ENCODE measurements around the gene SDK2. TPM values are rescaled to one million over a fixed set of nuclear protein-coding genes. Genes with fewer than 3 reads are reported as not detected.

The SDK2 gene
- total RNA-seq, 1 donor from 2014 or later, result 11.2 TPM

DNA sequence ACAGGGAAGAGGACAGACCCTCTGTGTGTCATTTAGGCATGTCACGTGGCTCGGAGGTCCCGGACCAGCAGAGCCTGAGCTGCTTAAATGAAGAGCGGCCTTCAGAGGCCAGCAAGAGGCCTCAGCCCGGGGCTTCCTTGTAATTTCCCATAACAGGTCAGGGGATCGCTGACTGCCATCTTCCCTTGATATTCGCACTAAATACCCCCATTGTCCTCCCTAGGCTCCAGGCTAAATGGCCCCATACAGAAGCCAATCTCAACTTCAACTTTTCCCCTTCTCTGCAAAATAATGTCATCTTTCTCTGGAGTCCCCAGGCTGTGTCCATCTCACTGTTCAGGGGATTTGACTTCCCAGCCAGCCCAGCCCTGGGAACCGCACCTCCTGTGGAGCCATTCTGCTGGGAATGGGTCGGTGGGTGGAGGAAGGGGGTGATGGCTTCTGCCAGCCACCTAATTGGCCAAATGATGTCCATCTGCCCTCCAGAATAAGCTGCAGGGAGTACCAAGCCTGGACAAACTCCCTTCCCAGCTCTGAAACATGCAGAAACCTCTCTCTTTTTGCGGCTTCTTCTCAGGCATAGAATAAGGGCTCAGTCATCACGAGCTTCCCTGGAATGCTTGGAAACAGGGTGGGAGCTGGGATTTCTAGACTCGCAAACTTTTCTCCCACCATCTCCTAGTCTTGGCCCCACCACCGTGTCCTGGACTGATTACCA, 129.9 kb downstream of the SDK2 start:
- Histone ChIP-seq H3K9me3 (ENCODE audit: insufficient read depth, low read depth, low read length) (no peaks in the 10 kb centered on the region), H3K36me3 (ENCODE audit: insufficient read depth, low read length) (no peaks in the 10 kb centered on the region), H3K9ac (ENCODE audit: low read length) (no peak overlapping the region), H2AFZ (ENCODE audit: low read depth, low read length) (no peak overlapping the region), H3K27ac (ENCODE audit: low read depth, low read length) (no peak overlapping the region), H3K27me3 (ENCODE audit: insufficient read depth, low read length) (peaks cover 12% of the 10 kb centered on the region), H3K4me3 (ENCODE audit: insufficient read depth, low read depth, low read length) (no peak overlapping the region), H3K4me1 (ENCODE audit: insufficient read depth, low read length) (no peaks in the 10 kb centered on the region), H3K79me2 (ENCODE audit: insufficient read depth, low read length) (no peaks in the 10 kb centered on the region), H4K20me1 (ENCODE audit: insufficient read depth, low read length) (no peaks in the 10 kb centered on the region), H3K4me2 (ENCODE audit: low read length) (no peak overlapping the region)
- Mint-ChIP-seq H3K27me3 (ENCODE audit: low read depth, unreplicated experiment) (peaks cover 34% of the 10 kb centered on the region), H3K36me3 (ENCODE audit: low read depth, unreplicated experiment) (peaks cover 3% of the 10 kb centered on the region), H3K4me1 (ENCODE audit: low read depth, unreplicated experiment) (no peaks in the 10 kb centered on the region), H3K9me3 (ENCODE audit: unreplicated experiment) (peaks cover 3% of the 10 kb centered on the region), H3K4me3 (ENCODE audit: unreplicated experiment) (no peak overlapping the region), H3K27ac (ENCODE audit: unreplicated experiment) (no peak overlapping the region)
- no peak for DNase-seq (ENCODE audit: low read depth)
- no peak for TF ChIP-seq EZH2 (IDR thresholded peaks at IDR 0.05; ENCODE audit: insufficient read depth, low read length)
- TF ChIP-seq, protein P1, sequence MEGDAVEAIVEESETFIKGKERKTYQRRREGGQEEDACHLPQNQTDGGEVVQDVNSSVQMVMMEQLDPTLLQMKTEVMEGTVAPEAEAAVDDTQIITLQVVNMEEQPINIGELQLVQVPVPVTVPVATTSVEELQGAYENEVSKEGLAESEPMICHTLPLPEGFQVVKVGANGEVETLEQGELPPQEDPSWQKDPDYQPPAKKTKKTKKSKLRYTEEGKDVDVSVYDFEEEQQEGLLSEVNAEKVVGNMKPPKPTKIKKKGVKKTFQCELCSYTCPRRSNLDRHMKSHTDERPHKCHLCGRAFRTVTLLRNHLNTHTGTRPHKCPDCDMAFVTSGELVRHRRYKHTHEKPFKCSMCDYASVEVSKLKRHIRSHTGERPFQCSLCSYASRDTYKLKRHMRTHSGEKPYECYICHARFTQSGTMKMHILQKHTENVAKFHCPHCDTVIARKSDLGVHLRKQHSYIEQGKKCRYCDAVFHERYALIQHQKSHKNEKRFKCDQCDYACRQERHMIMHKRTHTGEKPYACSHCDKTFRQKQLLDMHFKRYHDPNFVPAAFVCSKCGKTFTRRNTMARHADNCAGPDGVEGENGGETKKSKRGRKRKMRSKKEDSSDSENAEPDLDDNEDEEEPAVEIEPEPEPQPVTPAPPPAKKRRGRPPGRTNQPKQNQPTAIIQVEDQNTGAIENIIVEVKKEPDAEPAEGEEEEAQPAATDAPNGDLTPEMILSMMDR (IDR thresholded peaks at IDR 0.05; ENCODE audit: insufficient read depth, low read depth, low read length), result no peak
- no peak for FAIRE-seq

DNA sequence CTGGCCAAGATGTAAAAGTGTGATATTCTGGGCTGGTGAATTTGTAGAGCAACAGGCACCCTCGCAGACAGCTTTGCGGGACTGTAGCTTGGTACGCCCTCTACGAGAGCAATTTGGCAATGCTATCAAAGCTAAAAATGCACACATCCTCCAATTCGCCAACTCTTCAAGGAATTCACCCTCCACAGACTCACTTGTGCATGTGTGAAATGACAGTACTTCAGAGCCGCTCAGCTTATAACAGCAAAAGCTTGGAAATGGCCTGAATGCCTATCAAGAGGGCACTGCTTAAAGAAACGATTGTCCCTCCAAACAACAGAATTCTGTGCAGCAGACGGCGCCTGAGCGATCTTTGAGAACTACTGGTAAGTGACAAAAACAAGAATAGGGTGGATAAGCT, 130.8 kb downstream of the SDK2 start:
- Histone ChIP-seq H3K4me2 (ENCODE audit: low read length) (no peak overlapping the region), H3K36me3 (ENCODE audit: insufficient read depth, low read length) (no peaks in the 10 kb centered on the region), H3K79me2 (ENCODE audit: insufficient read depth, low read length) (no peaks in the 10 kb centered on the region), H3K9ac (ENCODE audit: low read length) (no peak overlapping the region), H2AFZ (ENCODE audit: low read depth, low read length) (no peak overlapping the region), H4K20me1 (ENCODE audit: insufficient read depth, low read length) (no peaks in the 10 kb centered on the region), H3K27ac (ENCODE audit: low read depth, low read length) (no peak overlapping the region), H3K4me1 (ENCODE audit: insufficient read depth, low read length) (no peaks in the 10 kb centered on the region), H3K9me3 (ENCODE audit: insufficient read depth, low read depth, low read length) (no peaks in the 10 kb centered on the region), H3K4me3 (ENCODE audit: insufficient read depth, low read depth, low read length) (no peak overlapping the region), H3K27me3 (ENCODE audit: insufficient read depth, low read length) (peaks cover 12% of the 10 kb centered on the region)
- Mint-ChIP-seq H3K9me3 (ENCODE audit: unreplicated experiment) (peaks cover 3% of the 10 kb centered on the region), H3K36me3 (ENCODE audit: low read depth, unreplicated experiment) (peaks cover 3% of the 10 kb centered on the region), H3K27me3 (ENCODE audit: low read depth, unreplicated experiment) (peaks cover 32% of the 10 kb centered on the region), H3K27ac (ENCODE audit: unreplicated experiment) (no peak overlapping the region), H3K4me3 (ENCODE audit: unreplicated experiment) (no peak overlapping the region), H3K4me1 (ENCODE audit: low read depth, unreplicated experiment) (no peaks in the 10 kb centered on the region)
- DNase-seq (ENCODE audit: low read depth) (no peak), FAIRE-seq (no peak)
- TF ChIP-seq, protein P1 (IDR thresholded peaks at IDR 0.05; ENCODE audit: insufficient read depth, low read depth, low read length), result no peak
- TF ChIP-seq EZH2 (IDR thresholded peaks at IDR 0.05; ENCODE audit: insufficient read depth, low read length), result no peak

DNA sequence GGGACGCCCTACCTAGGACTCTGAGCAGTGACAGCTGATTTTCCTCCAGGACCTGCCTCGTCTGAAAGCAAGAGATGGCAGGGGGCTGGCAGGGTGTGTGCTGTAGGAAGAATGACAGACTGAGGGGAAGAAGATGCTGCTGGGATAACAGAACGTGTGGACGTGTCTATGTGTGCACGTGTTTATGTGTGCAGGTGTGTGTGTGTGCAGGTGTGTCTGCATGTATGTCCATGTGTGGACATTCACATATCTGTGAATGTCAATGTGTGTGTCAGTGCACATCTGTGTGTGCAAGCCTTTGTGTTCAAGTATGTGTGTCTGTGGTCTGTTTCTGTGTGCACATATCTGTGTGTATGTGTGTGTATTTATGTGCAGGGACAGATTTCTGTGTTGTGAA, 132.5 kb downstream of the SDK2 start:
- FAIRE-seq, result no peak
- TF ChIP-seq EZH2 (IDR thresholded peaks at IDR 0.05; ENCODE audit: insufficient read depth, low read length), result no peak
- TF ChIP-seq, protein P1 (IDR thresholded peaks at IDR 0.05; ENCODE audit: insufficient read depth, low read depth, low read length), result no peak
- H3K4me3 Mint-ChIP-seq (ENCODE audit: unreplicated experiment), result no peak overlapping the region

More for the DNA sequence above, 132.5 kb downstream of the SDK2 start:
- peaks cover 2% of the 10 kb centered on the region for H3K9me3 Mint-ChIP-seq (ENCODE audit: unreplicated experiment)
- Histone ChIP-seq H3K4me2 (ENCODE audit: low read length) (no peak overlapping the region), H3K4me3 (ENCODE audit: insufficient read depth, low read depth, low read length) (no peak overlapping the region), H3K4me1 (ENCODE audit: insufficient read depth, low read length) (no peaks in the 10 kb centered on the region), H3K9me3 (ENCODE audit: insufficient read depth, low read depth, low read length) (no peaks in the 10 kb centered on the region), H3K27me3 (ENCODE audit: insufficient read depth, low read length) (peaks cover 12% of the 10 kb centered on the region), H2AFZ (ENCODE audit: low read depth, low read length) (no peak overlapping the region), H4K20me1 (ENCODE audit: insufficient read depth, low read length) (no peaks in the 10 kb centered on the region), H3K36me3 (ENCODE audit: insufficient read depth, low read length) (no peaks in the 10 kb centered on the region), H3K79me2 (ENCODE audit: insufficient read depth, low read length) (no peaks in the 10 kb centered on the region), H3K9ac (ENCODE audit: low read length) (no peak overlapping the region), H3K27ac (ENCODE audit: low read depth, low read length) (no peak overlapping the region)
- DNase-seq (ENCODE audit: low read depth), result no peak
- H3K27me3 Mint-ChIP-seq (ENCODE audit: low read depth, unreplicated experiment), result peaks cover 30% of the 10 kb centered on the region
- peaks cover under 1% of the 10 kb centered on the region for H3K36me3 Mint-ChIP-seq (ENCODE audit: low read depth, unreplicated experiment)
- H3K27ac Mint-ChIP-seq (ENCODE audit: unreplicated experiment), result no peak overlapping the region
- H3K4me1 Mint-ChIP-seq (ENCODE audit: low read depth, unreplicated experiment), result no peaks in the 10 kb centered on the region
